ENCODE results near the gene NANOS3. TPM values are rescaled to one million over a fixed set of nuclear protein-coding genes. Genes with fewer than 3 reads are reported as not detected.

Gene NANOS3
- total and polyA plus RNA-seq, 10 of the 15 experiments (the other 5 are each of a cell fraction or from before 2014, with no cell fraction given), result 0.31 to 1.7 (median 0.81) TPM

- TF ChIP-seq REST (IDR thresholded peaks at IDR 0.05; ENCODE audit: low read depth, low read length) (no peak), PBX3 (IDR thresholded peaks at IDR 0.05; ENCODE audit: insufficient replicate concordance, low read depth, low read length) (peak; percentile 9), ELK1 (IDR thresholded peaks at IDR 0.05; ENCODE audit: low read depth, low read length) (no peak), HCFC1 (IDR thresholded peaks at IDR 0.05; ENCODE audit: low read length) (no peak), CHD4 (IDR thresholded peaks at IDR 0.05) (no peak), RFX5 (IDR thresholded peaks at IDR 0.05; ENCODE audit: low read depth, low read length) (no peak), IRF3 (IDR thresholded peaks at IDR 0.05) (no peak), MEF2B (IDR thresholded peaks at IDR 0.05; ENCODE audit: partially characterized antibody, poor library complexity, severe bottlenecking) (no peak), KDM1A (IDR thresholded peaks at IDR 0.05; ENCODE audit: borderline replicate concordance) (no peak), KAT2A (conservative IDR thresholded peaks at IDR 0.05; ENCODE audit: control insufficient read depth, low read depth, low read length) (no peak), RELA (IDR thresholded peaks at IDR 0.05; ENCODE audit: borderline replicate concordance, partially characterized antibody) (no peak), TBL1XR1 (IDR thresholded peaks at IDR 0.05; ENCODE audit: low read depth, low read length) (no peak), RELB (IDR thresholded peaks at IDR 0.05; ENCODE audit: low read depth) (no peak), ZBTB11 (CRISPR knock-in tag; IDR thresholded peaks at IDR 0.05) (no peak), PAX5 (IDR thresholded peaks at IDR 0.05; ENCODE audit: borderline replicate concordance, low read depth, low read length) (no peak)
Measured at GRCh38 chr19:13881692-13882418, 4.9 kb downstream of the NANOS3 start (continued).
